Body of pancreas (tissue), 4 donors: Measurements from ENCODE around the gene ERMN.
"Not testable (repeated sequence)": the region's sequence is repeated elsewhere in the genome, so short reads cannot be mapped to it uniquely, and the experiment has no call there.

Experiments
- CTCF ChIP-seq, 7 experiments: fragments of 450-650 bp in 4 of 7; fragments of 200-600 bp in 3 of 7; sonication (generic) in 3 of 7; IDR thresholded peaks; one replicate each; pipeline ENCODE4 v1.5.1; 2016 to 2019; ENCODE audit warnings: antibody characterized with exemption in 7 of 7
- POLR2A ChIP-seq, 3 donors: fragments of 450-650 bp; IDR thresholded peaks; one replicate each; pipeline ENCODE4 v1.6.1; 2016; ENCODE audit warnings: antibody characterized with exemption in 3 of 3, mild to moderate bottlenecking in 2 of 3

GRCh38 chr2:157279311-157279710 is 46.3 kb downstream of the ERMN start:
- not testable (repeated sequence) for TF ChIP-seq CTCF, POLR2A (IDR thresholded peaks at IDR 0.05)
